Tibial artery (tissue), 4 donors: ENCODE measurements around the gene DNAJC6.

Experiments
- DNase-seq, 2 donors: peaks; one replicate each; pipeline ENCODE4 v3.0.0-alpha.2; 2019
- H3K27ac ChIP-seq, 2 donors: fragments of 200-600 bp; sonication (generic) in 1 of 2; 1 replicate in 1 of 2; 2 replicates in 1 of 2; pipeline ENCODE4 v1.5.1; 2018 to 2019; ENCODE audit warnings: mild to moderate bottlenecking in 1 of 2
- H3K27me3 ChIP-seq, 2 donors: fragments of 200-600 bp; sonication (generic) in 1 of 2; one replicate each; pipeline versions ENCODE4 v1.5.1 to v1.6.0; 2016 to 2019
- H3K36me3 ChIP-seq, 3 donors: fragments of 200-600 bp; sonication (generic) in 2 of 3; one replicate each; pipeline ENCODE4 v1.5.1; 2016 to 2019; ENCODE audit warnings: mild to moderate bottlenecking in 2 of 3
- H3K4me1 ChIP-seq, 4 donors: fragments of 200-600 bp; sonication (generic) in 2 of 4; 1 replicate in 3 of 4; 2 replicates in 1 of 4; pipeline ENCODE4 v1.5.1; 2016 to 2019
- H3K4me3 ChIP-seq, 2 donors: fragments of 200-600 bp; sonication (generic) in 1 of 2; 1 replicate in 1 of 2; 2 replicates in 1 of 2; pipeline ENCODE4 v1.5.1; 2018 to 2019; ENCODE audit warnings: mild to moderate bottlenecking in 2 of 2
- H3K9me3 ChIP-seq, 3 donors: fragments of 200-600 bp; sonication (generic) in 1 of 3; one replicate each; pipeline ENCODE4 v1.5.1; 2016 to 2019
- intact Hi-C: fragments of 100-400 bp; cut with DNase I; formaldehyde crosslinking; loops from one replicate; pipeline ENCODE4 v1.15.0; 2023; ENCODE audit warnings: low total_unique reads
- TF ChIP-seq, protein P1 (sequence below), 2 experiments: fragments of 200-600 bp in 1 of 2; fragments of 450-650 bp in 1 of 2; IDR thresholded peaks; one replicate each; pipeline ENCODE4 v1.5.1; 2017 to 2019; ENCODE audit warnings: antibody characterized with exemption in 2 of 2, mild to moderate bottlenecking in 1 of 2, moderate library complexity in 1 of 2

Gene DNAJC6

DNA sequence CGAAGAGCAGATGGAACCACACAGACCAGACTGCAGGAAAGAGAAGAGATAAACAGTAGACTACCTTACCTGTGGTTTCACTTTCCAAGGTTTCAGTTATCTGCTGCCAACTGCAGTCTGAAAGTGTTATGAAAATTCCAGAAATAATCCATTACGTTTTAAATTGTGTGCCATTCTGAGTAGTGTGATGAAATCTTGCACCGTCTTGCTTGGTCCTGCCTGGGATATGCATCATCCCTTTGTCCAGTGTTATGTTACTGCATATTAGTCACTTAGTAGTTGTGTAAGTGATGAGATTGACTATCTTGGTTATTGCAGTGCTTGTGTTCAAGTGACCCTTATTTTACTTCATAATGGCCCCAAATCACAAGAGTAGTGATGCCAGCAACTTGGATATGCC, 33.9 kb downstream of the DNAJC6 start:
- no peak overlapping the region for H3K27ac ChIP-seq
- no peak for DNase-seq
- H3K36me3 ChIP-seq: no peaks in the 10 kb centered on the region
- H3K27me3 ChIP-seq: no peaks in the 10 kb centered on the region
- no peaks in the 10 kb centered on the region for H3K4me1 ChIP-seq
- intact Hi-C loops: no loop called here
- no peak overlapping the region for H3K4me3 ChIP-seq
- H3K9me3 ChIP-seq: no peaks in the 10 kb centered on the region
- TF ChIP-seq, protein P1, sequence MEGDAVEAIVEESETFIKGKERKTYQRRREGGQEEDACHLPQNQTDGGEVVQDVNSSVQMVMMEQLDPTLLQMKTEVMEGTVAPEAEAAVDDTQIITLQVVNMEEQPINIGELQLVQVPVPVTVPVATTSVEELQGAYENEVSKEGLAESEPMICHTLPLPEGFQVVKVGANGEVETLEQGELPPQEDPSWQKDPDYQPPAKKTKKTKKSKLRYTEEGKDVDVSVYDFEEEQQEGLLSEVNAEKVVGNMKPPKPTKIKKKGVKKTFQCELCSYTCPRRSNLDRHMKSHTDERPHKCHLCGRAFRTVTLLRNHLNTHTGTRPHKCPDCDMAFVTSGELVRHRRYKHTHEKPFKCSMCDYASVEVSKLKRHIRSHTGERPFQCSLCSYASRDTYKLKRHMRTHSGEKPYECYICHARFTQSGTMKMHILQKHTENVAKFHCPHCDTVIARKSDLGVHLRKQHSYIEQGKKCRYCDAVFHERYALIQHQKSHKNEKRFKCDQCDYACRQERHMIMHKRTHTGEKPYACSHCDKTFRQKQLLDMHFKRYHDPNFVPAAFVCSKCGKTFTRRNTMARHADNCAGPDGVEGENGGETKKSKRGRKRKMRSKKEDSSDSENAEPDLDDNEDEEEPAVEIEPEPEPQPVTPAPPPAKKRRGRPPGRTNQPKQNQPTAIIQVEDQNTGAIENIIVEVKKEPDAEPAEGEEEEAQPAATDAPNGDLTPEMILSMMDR (IDR thresholded peaks at IDR 0.05): no peak

DNA sequence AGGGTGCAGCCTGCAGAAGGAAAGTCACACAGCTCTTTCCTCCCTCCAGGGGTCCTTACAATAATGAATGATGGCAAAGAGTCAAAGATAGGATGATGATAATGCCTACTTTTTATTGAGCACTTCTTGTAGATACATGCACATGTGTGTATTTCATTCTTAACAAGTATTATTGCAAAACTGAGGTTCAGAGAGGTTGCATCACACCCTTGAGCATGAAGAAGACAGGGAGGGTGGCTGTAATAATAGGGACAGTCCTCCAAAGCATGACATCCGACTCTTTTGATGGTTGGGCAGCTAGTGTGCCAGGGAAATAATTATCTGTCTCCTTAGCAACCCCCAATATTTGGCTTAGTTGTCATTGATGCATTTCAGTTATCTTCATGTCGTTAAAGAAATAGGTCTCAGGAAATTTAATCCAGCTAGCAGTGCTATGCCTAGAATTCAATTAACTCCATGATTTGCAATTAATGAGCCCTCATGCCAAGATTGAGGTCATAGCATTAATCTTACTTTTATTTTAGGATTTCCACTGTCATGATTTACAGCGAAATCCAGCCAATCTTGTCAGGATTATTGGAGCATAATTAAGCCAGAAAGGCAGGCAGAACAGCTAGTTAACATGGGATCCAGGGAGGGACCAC, 35.0 kb downstream of the DNAJC6 start:
- Histone ChIP-seq H3K4me1 (no peaks in the 10 kb centered on the region), H3K27ac (no peak overlapping the region), H3K4me3 (no peak overlapping the region), H3K36me3 (no peaks in the 10 kb centered on the region), H3K27me3 (no peaks in the 10 kb centered on the region), H3K9me3 (no peaks in the 10 kb centered on the region)
- intact Hi-C loops: no loop called here
- DNase-seq: no peak
- TF ChIP-seq, protein P1 (IDR thresholded peaks at IDR 0.05): no peak

DNA sequence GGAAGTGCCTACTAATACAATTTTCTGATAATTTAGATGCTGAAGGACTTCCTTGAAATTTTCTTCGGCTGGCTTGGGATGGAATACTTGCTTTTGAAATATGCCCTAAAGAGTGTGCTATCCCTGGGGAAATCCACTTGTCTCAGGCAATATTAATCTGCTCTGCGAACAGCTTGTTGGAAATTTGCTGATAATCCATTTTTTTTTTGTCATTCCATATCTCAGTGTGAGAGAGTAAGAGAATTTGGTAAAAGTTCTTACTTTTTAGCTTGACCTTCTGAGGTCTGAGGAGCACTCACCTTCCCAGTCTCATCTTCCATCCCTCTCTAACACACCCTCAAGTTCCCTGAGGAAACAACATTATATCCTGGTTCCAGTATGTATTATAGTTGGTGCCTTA, 36.8 kb downstream of the DNAJC6 start:
- no peaks in the 10 kb centered on the region for H3K36me3 ChIP-seq
- no peaks in the 10 kb centered on the region for H3K4me1 ChIP-seq
- DNase-seq: no peak
- H3K9me3 ChIP-seq: no peaks in the 10 kb centered on the region
- TF ChIP-seq, protein P1 (IDR thresholded peaks at IDR 0.05): no peak
- H3K4me3 ChIP-seq: no peak overlapping the region
- H3K27me3 ChIP-seq: no peaks in the 10 kb centered on the region
- H3K27ac ChIP-seq: no peak overlapping the region
- intact Hi-C loops: no loop called here

DNA sequence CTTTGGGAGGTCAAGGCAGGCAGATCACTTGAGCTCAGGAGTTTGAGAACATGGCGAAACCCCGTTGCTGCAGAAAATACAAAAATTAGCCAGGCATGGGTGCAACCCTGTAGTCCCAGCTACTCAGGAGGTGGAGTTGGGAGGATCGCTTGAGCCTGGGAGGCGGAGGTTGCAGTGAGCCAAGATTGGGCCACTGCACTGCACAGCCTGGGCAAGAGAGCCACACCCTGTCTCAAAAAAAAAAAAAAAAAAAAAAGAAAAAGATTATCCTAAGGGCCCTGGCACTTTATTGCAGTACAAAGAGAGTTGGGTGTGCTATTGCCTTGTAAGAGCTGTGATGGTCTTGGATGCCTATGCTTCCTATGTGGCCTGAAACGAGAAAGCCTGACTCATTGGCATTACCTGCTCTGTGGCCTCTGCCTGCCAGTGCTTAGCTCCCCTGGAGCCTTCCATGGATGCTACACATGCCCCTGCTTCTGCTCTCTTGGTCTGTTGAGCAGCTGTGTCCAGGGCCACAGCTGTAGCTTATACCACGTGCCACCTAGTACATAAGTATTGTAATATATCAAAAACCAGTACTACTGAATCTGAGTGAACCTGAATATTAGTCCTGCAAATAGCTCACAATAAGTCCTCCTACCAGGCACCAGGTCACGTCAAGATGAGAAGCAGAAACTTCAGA, 45.8 kb downstream of the DNAJC6 start:
- TF ChIP-seq, protein P1 (IDR thresholded peaks at IDR 0.05): no peak
- H3K9me3 ChIP-seq: no peaks in the 10 kb centered on the region
- no peaks in the 10 kb centered on the region for H3K27me3 ChIP-seq
- intact Hi-C loops: no loop called here
- H3K36me3 ChIP-seq: no peaks in the 10 kb centered on the region
- no peak overlapping the region for H3K4me3 ChIP-seq
- DNase-seq: no peak
- H3K4me1 ChIP-seq: no peaks in the 10 kb centered on the region
- no peak overlapping the region for H3K27ac ChIP-seq

DNA sequence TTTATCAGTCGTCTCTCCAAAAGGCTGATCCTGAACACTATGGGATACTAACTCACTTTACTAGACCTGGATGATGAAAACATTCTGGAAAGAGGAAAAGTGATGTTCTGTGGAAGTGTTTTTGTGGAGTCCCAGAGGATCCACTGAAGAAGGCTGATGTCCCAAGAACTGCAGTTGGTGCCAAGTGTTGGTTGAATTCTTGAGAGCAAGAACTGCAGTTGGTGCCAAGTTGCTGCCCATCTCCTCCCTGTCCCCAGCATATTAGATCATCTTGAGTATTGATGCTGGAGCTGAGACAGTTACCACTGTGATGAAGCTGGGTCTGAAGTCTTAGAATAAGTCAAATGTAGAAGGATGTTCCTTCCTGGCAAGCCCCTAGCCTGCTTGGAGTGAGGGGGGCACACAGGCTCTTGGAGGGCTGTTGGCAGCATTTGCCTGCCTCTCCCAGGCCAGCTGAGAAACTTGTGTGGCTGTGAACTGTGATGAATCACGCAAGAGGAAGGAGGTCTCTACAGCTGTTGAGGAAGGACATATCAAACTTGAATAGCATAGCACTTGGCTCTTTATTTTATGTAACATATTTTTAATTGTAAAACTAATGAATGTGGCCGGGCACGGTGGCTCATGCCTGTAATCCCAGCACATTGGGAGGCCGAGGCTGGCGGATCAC, 48.1 kb downstream of the DNAJC6 start:
- H3K4me3 ChIP-seq: no peak overlapping the region
- TF ChIP-seq, protein P1 (IDR thresholded peaks at IDR 0.05): no peak

More for the DNA sequence above, 48.1 kb downstream of the DNAJC6 start:
- no peaks in the 10 kb centered on the region for H3K9me3 ChIP-seq
- no peak for DNase-seq
- H3K27me3 ChIP-seq: no peaks in the 10 kb centered on the region
- no peaks in the 10 kb centered on the region for H3K36me3 ChIP-seq
- intact Hi-C loops: no loop called here
- no peaks in the 10 kb centered on the region for H3K4me1 ChIP-seq
- H3K27ac ChIP-seq: no peak overlapping the region
